Calu3 (cell line): ENCODE results near the gene TTLL11. TPM values are rescaled to one million over a fixed set of nuclear protein-coding genes. Genes with fewer than 3 reads are reported as not detected.

Experiments
- BruUV-seq: library from RNA; stranded (reverse); fragments of 400-500 nt; replicated peaks from 2 replicates; lab custom pipeline; 2021; lab: Mats Ljungman, UMichigan
- CTCF ChIA-PET: fragments of 300-600 bp; sonication (Branson Sonifier 250); formaldehyde crosslinking; loops from one replicate; lab custom pipeline; 2022; ENCODE audit warnings: antibody characterized with exemption; lab: Charles Lee
- DNase-seq: peaks from one replicate; pipeline ENCODE4 v3.0.0; 2022
- H3K27ac Mint-ChIP-seq: one replicate; pipeline ENCODE4 v1.8.0; 2022; ENCODE audit warnings: mixed read lengths; ENCODE audit not compliant: unreplicated experiment
- H3K27me3 Mint-ChIP-seq: one replicate; pipeline ENCODE4 v1.8.0; 2022; ENCODE audit warnings: mixed read lengths; ENCODE audit not compliant: unreplicated experiment
- H3K36me3 Mint-ChIP-seq: one replicate; pipeline ENCODE4 v1.8.0; 2022; ENCODE audit warnings: mild to moderate bottlenecking, moderate library complexity, mixed read lengths; ENCODE audit not compliant: insufficient read depth, unreplicated experiment
- H3K4me1 Mint-ChIP-seq: one replicate; pipeline ENCODE4 v1.8.0; 2022; ENCODE audit warnings: mild to moderate bottlenecking, low read depth, mixed read lengths; ENCODE audit not compliant: unreplicated experiment
- H3K4me3 Mint-ChIP-seq: one replicate; pipeline ENCODE4 v1.8.0; 2022; ENCODE audit warnings: mild to moderate bottlenecking, low read depth, moderate library complexity, mixed read lengths; ENCODE audit not compliant: unreplicated experiment
- H3K9me3 Mint-ChIP-seq: one replicate; pipeline ENCODE4 v1.8.0; 2022; ENCODE audit warnings: low read depth, mixed read lengths; ENCODE audit not compliant: unreplicated experiment
- intact Hi-C: fragments of 100-400 bp; cut with micrococcal nuclease; formaldehyde crosslinking; loops from one replicate; pipeline ENCODE4 v1.10.0; 2022; ENCODE audit not compliant: unreplicated experiment
- total RNA-seq: library from RNA; stranded (reverse); gene quantifications from 2 replicates; pipeline ENCODE4 v1.2.3, GENCODE V29; 2022
- TF ChIP-seq, protein P1 (sequence below): fragments of 200-600 bp; IDR thresholded peaks from one replicate; pipeline ENCODE4 v1.8.0; 2022; ENCODE audit warnings: antibody characterized with exemption; ENCODE audit not compliant: unreplicated experiment

The TTLL11 gene
- total RNA-seq, 1 experiment from 2014 or later: 10.5 TPM

DNA sequence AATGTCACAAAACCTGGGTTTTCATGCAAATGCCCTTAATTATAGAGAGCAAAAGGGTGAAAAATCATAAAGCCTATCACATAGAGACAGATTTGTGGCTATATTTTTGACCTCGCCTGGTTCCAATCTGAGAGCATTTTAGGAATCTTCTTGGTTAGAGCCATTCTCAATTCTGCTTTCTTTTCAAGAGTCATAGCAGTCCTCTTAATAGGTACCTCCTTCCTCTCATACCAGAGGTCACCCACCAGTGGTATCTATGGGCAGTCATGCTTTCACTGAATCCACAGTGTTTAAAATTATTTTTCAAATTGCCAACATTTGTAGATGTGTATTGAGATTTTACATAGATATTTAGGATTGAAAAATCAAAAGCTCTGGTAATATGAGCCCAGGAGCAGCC, 226.2 kb downstream of the TTLL11 start:
- DNase-seq: no peak
- H3K27ac Mint-ChIP-seq: no peak overlapping the region
- no peaks in the 10 kb centered on the region for H3K27me3 Mint-ChIP-seq
- no peak overlapping the region for H3K4me3 Mint-ChIP-seq
- BruUV-seq: no TSS peak
- H3K9me3 Mint-ChIP-seq: no peaks in the 10 kb centered on the region
- CTCF ChIA-PET: interaction anchor here (0.7 kb wide), 1 partner anchor 146 kb away, joined by 3 read pairs; no protein-coding TSS in a partner anchor
- H3K36me3 Mint-ChIP-seq: peaks cover 4% of the 10 kb centered on the region
- TF ChIP-seq, protein P1, sequence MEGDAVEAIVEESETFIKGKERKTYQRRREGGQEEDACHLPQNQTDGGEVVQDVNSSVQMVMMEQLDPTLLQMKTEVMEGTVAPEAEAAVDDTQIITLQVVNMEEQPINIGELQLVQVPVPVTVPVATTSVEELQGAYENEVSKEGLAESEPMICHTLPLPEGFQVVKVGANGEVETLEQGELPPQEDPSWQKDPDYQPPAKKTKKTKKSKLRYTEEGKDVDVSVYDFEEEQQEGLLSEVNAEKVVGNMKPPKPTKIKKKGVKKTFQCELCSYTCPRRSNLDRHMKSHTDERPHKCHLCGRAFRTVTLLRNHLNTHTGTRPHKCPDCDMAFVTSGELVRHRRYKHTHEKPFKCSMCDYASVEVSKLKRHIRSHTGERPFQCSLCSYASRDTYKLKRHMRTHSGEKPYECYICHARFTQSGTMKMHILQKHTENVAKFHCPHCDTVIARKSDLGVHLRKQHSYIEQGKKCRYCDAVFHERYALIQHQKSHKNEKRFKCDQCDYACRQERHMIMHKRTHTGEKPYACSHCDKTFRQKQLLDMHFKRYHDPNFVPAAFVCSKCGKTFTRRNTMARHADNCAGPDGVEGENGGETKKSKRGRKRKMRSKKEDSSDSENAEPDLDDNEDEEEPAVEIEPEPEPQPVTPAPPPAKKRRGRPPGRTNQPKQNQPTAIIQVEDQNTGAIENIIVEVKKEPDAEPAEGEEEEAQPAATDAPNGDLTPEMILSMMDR: no peak
- peaks cover 4% of the 10 kb centered on the region for H3K4me1 Mint-ChIP-seq
- intact Hi-C loops: no loop called here

DNA sequence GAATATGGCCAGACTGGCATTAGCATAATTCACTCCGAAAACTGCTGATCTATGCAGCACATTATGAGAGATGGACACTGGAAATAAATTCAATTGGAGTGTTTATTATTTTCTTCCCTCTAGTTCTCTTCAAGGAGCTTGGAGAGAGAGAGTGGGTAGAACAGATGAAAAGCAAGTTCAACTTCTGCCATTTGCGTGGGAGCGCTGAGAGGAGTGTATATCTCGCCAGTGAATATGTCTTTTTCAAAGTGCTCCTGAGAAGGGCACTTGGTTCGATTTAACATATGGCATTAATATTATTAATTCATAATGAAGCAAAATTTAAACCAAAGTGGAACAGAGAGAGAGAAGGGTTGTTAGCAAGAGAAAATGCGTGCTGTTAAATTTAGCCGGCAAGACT, 227.2 kb downstream of the TTLL11 start:
- Mint-ChIP-seq H3K9me3 (no peaks in the 10 kb centered on the region), H3K27ac (no peak overlapping the region)
- intact Hi-C loops: no loop called here

DNA sequence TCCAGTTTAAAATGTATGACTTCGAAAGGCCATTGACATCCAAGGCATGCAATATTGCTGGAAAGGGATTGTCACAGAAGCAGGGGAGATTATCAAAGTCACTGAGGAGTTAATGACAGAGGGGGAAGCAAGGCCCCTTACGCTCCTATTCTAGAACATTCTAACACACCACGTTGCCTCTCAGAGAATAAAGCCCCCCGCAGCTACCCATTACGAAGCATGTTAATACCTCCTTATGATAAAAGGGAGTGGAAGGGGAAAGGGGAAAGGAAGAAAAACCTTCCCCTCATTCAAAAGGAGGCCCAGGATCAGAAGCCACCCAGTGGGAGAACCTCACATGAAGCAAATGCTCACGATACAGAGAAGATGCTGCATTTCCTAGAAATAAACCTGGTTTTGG, 228.0 kb downstream of the TTLL11 start:
- no peak overlapping the region for H3K27ac Mint-ChIP-seq
- TF ChIP-seq, protein P1: no peak
- BruUV-seq: no TSS peak
- no peaks in the 10 kb centered on the region for H3K4me1 Mint-ChIP-seq
- no peaks in the 10 kb centered on the region for H3K36me3 Mint-ChIP-seq
- no peak for DNase-seq
- intact Hi-C loops: no loop called here
- H3K9me3 Mint-ChIP-seq: no peaks in the 10 kb centered on the region
- no peak overlapping the region for H3K4me3 Mint-ChIP-seq
- H3K27me3 Mint-ChIP-seq: no peaks in the 10 kb centered on the region
- CTCF ChIA-PET: no interaction called here

More for the DNA sequence above, 227.2 kb downstream of the TTLL11 start:
- TF ChIP-seq, protein P1: no peak
- Mint-ChIP-seq H3K4me3 (no peak overlapping the region), H3K36me3 (no peaks in the 10 kb centered on the region), H3K4me1 (no peaks in the 10 kb centered on the region), H3K27me3 (no peaks in the 10 kb centered on the region)
- CTCF ChIA-PET: no interaction called here
- no peak for DNase-seq
- BruUV-seq: no TSS peak

DNA sequence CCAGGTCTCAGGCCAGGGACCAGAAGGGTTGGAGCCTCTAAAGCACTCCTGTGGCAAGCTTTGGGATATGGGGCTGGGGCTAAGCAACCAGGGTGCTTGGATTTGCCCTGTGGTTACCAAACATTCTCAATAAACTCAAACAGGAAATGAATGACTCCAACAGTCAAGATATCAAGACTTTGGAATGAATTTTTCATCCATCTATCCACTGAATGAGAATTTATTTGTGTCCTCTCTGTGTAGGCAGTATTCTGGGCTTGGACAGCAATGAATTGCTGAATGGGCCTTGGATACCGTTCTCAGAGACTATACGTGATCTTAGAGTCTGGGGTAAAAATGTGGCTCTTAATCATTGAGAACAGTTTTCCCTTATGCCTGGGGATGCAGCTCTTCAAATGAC, 229.2 kb downstream of the TTLL11 start:
- CTCF ChIA-PET: no interaction called here
- no peaks in the 10 kb centered on the region for H3K36me3 Mint-ChIP-seq
- DNase-seq: no peak
- no peak overlapping the region for H3K4me3 Mint-ChIP-seq
- H3K27ac Mint-ChIP-seq: no peak overlapping the region
- intact Hi-C loops: no loop called here
- H3K9me3 Mint-ChIP-seq: no peaks in the 10 kb centered on the region
- BruUV-seq: no TSS peak
- H3K27me3 Mint-ChIP-seq: no peaks in the 10 kb centered on the region
- TF ChIP-seq, protein P1: no peak
- no peaks in the 10 kb centered on the region for H3K4me1 Mint-ChIP-seq
